Vagina (tissue), 2 donors: Measurements from ENCODE around the gene CFAP45. TPM values are rescaled to one million over a fixed set of nuclear protein-coding genes. Genes with fewer than 3 reads are reported as not detected.
A peak's percentile ranks its signal among the peaks of the same experiment; 100 is the strongest.

Experiments used
- DNase-seq, 2 donors: peaks; one replicate each; pipeline ENCODE4 v3.0.0-alpha.2; 2017; ENCODE audit errors: extremely low spot score in 2 of 2
- H3K27ac ChIP-seq: fragments of 200-600 bp; sonication (generic); one replicate; pipeline ENCODE4 v1.5.1; 2019
- H3K27me3 ChIP-seq: fragments of 200-600 bp; sonication (generic); one replicate; pipeline ENCODE4 v1.5.1; 2019
- H3K36me3 ChIP-seq, 2 donors: fragments of 200-600 bp; sonication (generic); one replicate each; pipeline ENCODE4 v1.5.1; 2017 to 2019
- H3K4me1 ChIP-seq: fragments of 200-600 bp; sonication (generic); one replicate; pipeline ENCODE4 v1.5.1; 2019
- H3K4me3 ChIP-seq, 2 donors: fragments of 200-600 bp; sonication (generic); 1 replicate in 1 of 2; 2 replicates in 1 of 2; pipeline ENCODE4 v1.5.1; 2016 to 2019
- H3K9me3 ChIP-seq: fragments of 200-600 bp; sonication (generic); one replicate; pipeline ENCODE4 v1.5.1; 2019
- CTCF ChIP-seq, 3 experiments: fragments of 450-650 bp in 2 of 3; fragments of 200-600 bp in 1 of 3; sonication (generic) in 1 of 3; IDR thresholded peaks; one replicate each; pipeline ENCODE4 v1.5.1; 2017 to 2019; ENCODE audit warnings: antibody characterized with exemption in 3 of 3, mild to moderate bottlenecking in 2 of 3, moderate library complexity in 2 of 3
- POLR2A ChIP-seq, 2 donors: fragments of 450-650 bp; IDR thresholded peaks; one replicate each; pipeline ENCODE4 v1.6.1; 2017; ENCODE audit warnings: antibody characterized with exemption in 2 of 2, mild to moderate bottlenecking in 2 of 2, moderate library complexity in 2 of 2
- POLR2AphosphoS5 ChIP-seq, 2 donors: sonication (generic); formaldehyde crosslinking; IDR thresholded peaks; one replicate each; pipeline ENCODE4 v1.9.0; 2017; ENCODE audit warnings: antibody characterized with exemption in 2 of 2, mild to moderate bottlenecking in 2 of 2, low read depth in 1 of 2; ENCODE audit not compliant: insufficient read depth in 1 of 2
- intact Hi-C: fragments of 100-400 bp; cut with DNase I; formaldehyde crosslinking; loops from one replicate; pipeline ENCODE4 v1.15.1; 2023
- total RNA-seq: library from RNA; depleted of rRNA; stranded (reverse); fragments of >200 nt; gene quantifications from one replicate; pipeline ENCODE4 v1.2.3, GENCODE V29; 2016

The CFAP45 gene
- not detected for total RNA-seq

GRCh38 chr1:159900086-159900680 is at the start of gene CFAP45:
Gene CFAP45, minus strand, starts transcription at chr1:159900165. Its CDS starts 67 bp downstream, at chr1:159900098.
- H3K9me3 ChIP-seq: no peaks in the 10 kb centered on the region
- intact Hi-C loops: no loop called here
- H3K4me1 ChIP-seq: peaks cover 28% of the 10 kb centered on the region
- DNase-seq: no peak
- H3K27ac ChIP-seq: peak within 1 kb of the TSS; percentile 4
- H3K36me3 ChIP-seq: no peaks in the 10 kb centered on the region
- no peaks in the 10 kb centered on the region for H3K27me3 ChIP-seq
- H3K4me3 ChIP-seq: peak within 1 kb of the TSS in 1 of 2 donors; percentile 4
- TF ChIP-seq POLR2AphosphoS5 (IDR thresholded peaks at IDR 0.05; ENCODE audit: insufficient read depth in 1 of 2, low read depth in 1 of 2) (peak; percentile 25 to 30), CTCF (IDR thresholded peaks at IDR 0.05) (no peak)

- H3K4me3 ChIP-seq: no peak overlapping the region
- no peak for TF ChIP-seq CTCF (IDR thresholded peaks at IDR 0.05)
- no peak for TF ChIP-seq POLR2AphosphoS5 (IDR thresholded peaks at IDR 0.05; ENCODE audit: insufficient read depth in 1 of 2, low read depth in 1 of 2)
- TF ChIP-seq POLR2A (IDR thresholded peaks at IDR 0.05): no peak
- H3K27ac ChIP-seq: no peak overlapping the region
- no peak for DNase-seq
- H3K4me1 ChIP-seq: peaks cover 20% of the 10 kb centered on the region
- intact Hi-C loops: loop anchor here (10.0 kb wide), 1 partner anchor 154 kb away; no protein-coding TSS in a partner anchor
- H3K27me3 ChIP-seq: no peaks in the 10 kb centered on the region
- no peaks in the 10 kb centered on the region for H3K36me3 ChIP-seq
- no peaks in the 10 kb centered on the region for H3K9me3 ChIP-seq
Observed at GRCh38 chr1:159949123-159949522, 49.2 kb upstream of the CFAP45 start.

GRCh38 chr1:159947942-159948341 is 48.0 kb upstream of the CFAP45 start:
- intact Hi-C loops: loop anchor here (10.0 kb wide), 1 partner anchor 153 kb away; no protein-coding TSS in a partner anchor
- Histone ChIP-seq H3K27ac (no peak overlapping the region), H3K36me3 (no peaks in the 10 kb centered on the region), H3K4me1 (peaks cover 31% of the 10 kb centered on the region), H3K27me3 (no peaks in the 10 kb centered on the region), H3K9me3 (no peaks in the 10 kb centered on the region), H3K4me3 (no peak overlapping the region)
- TF ChIP-seq POLR2A (IDR thresholded peaks at IDR 0.05) (no peak), CTCF (IDR thresholded peaks at IDR 0.05) (no peak), POLR2AphosphoS5 (IDR thresholded peaks at IDR 0.05; ENCODE audit: insufficient read depth in 1 of 2, low read depth in 1 of 2) (no peak)
- DNase-seq: no peak

GRCh38 chr1:159946242-159947187 is 46.5 kb upstream of the CFAP45 start:
- Histone ChIP-seq H3K4me1 (peaks cover 36% of the 10 kb centered on the region), H3K27ac (no peak overlapping the region), H3K27me3 (no peaks in the 10 kb centered on the region), H3K36me3 (no peaks in the 10 kb centered on the region), H3K9me3 (no peaks in the 10 kb centered on the region), H3K4me3 (peak overlapping the region; percentile 38 to 56)
- TF ChIP-seq POLR2A (IDR thresholded peaks at IDR 0.05) (no peak), CTCF (IDR thresholded peaks at IDR 0.05) (no peak), POLR2AphosphoS5 (IDR thresholded peaks at IDR 0.05; ENCODE audit: insufficient read depth in 1 of 2, low read depth in 1 of 2) (no peak)
- intact Hi-C loops: loop anchor here (10.0 kb wide), 1 partner anchor 152 kb away; no protein-coding TSS in a partner anchor
- DNase-seq: no peak
